GM23338 (cell line): ENCODE results near the gene PRCC. TPM values are rescaled to one million over a fixed set of nuclear protein-coding genes. Genes with fewer than 3 reads are reported as not detected.

ENCODE experiments used
- ATAC-seq: fragments of 200-7000 bp; cut with Tn5 transposase; 3 replicates; pipeline ENCODE4 v1.9.1; 2020
- DNase-seq: peaks from one replicate; pipeline ENCODE4 v3.0.0-alpha.2; 2015; ENCODE audit warnings: low spot score
- H2AFZ ChIP-seq: fragments of 200-600 bp; sonication (generic); 2 replicates; pipeline ENCODE4 v1.8.0; 2016; ENCODE audit warnings: antibody characterized with exemption, mild to moderate bottlenecking, moderate library complexity
- H3F3A ChIP-seq: fragments of 200-600 bp; sonication (generic); replicated peaks from 2 replicates; pipeline ENCODE4 v1.8.0; 2017; ENCODE audit warnings: antibody characterized with exemption, mixed run types, low read depth
- H3K27ac ChIP-seq: fragments of 200-600 bp; sonication (generic); 2 replicates; pipeline ENCODE4 v1.6.1; 2016; ENCODE audit warnings: low read depth
- H3K27me3 ChIP-seq: fragments of 200-600 bp; sonication (generic); 2 replicates; pipeline ENCODE4 v1.8.0; 2016; ENCODE audit warnings: mild to moderate bottlenecking, mixed run types, moderate library complexity; ENCODE audit not compliant: insufficient read depth
- H3K36me3 ChIP-seq: fragments of 200-600 bp; sonication (generic); 2 replicates; pipeline ENCODE4 v1.8.0; 2016; ENCODE audit warnings: mild to moderate bottlenecking; ENCODE audit not compliant: insufficient read depth
- H3K4me1 ChIP-seq: fragments of 200-600 bp; sonication (generic); 2 replicates; pipeline ENCODE4 v1.8.0; 2016; ENCODE audit warnings: mild to moderate bottlenecking, moderate library complexity; ENCODE audit not compliant: insufficient read depth
- H3K4me2 ChIP-seq: fragments of 200-600 bp; sonication (generic); 2 replicates; pipeline ENCODE4 v1.7.1; 2017; ENCODE audit warnings: mixed run types
- H3K4me3 ChIP-seq: fragments of 200-600 bp; sonication (generic); 2 replicates; pipeline ENCODE4 v1.6.1; 2016; ENCODE audit warnings: mixed run types
- H3K79me2 ChIP-seq: fragments of 200-600 bp; sonication (generic); replicated peaks from 2 replicates; pipeline ENCODE4 v1.8.0; 2017; ENCODE audit warnings: mild to moderate bottlenecking; ENCODE audit not compliant: insufficient read depth
- H3K9me2 ChIP-seq: fragments of 200-600 bp; sonication (generic); 2 replicates; pipeline ENCODE4 v1.8.0; 2017; ENCODE audit not compliant: insufficient read depth
- H4K20me1 ChIP-seq: fragments of 200-600 bp; sonication (generic); replicated peaks from 2 replicates; pipeline ENCODE4 v1.8.0; 2017; ENCODE audit warnings: mild to moderate bottlenecking; ENCODE audit not compliant: insufficient read depth
- H3K27ac Mint-ChIP-seq: 2 replicates; pipeline ENCODE4 v1.8.0; 2020; ENCODE audit warnings: inconsistent platforms, mild to moderate bottlenecking, moderate library complexity, mixed read lengths
- H3K27me3 Mint-ChIP-seq: 3 replicates; pipeline ENCODE4 v1.8.0; 2022; ENCODE audit warnings: low read depth, mild to moderate bottlenecking, moderate library complexity, mixed read lengths, inconsistent platforms; ENCODE audit not compliant: insufficient read depth, poor library complexity
- H3K36me3 Mint-ChIP-seq: 3 replicates; pipeline ENCODE4 v1.8.0; 2021; ENCODE audit warnings: low read depth, mild to moderate bottlenecking, inconsistent platforms, moderate library complexity, mixed read lengths
- H3K4me1 Mint-ChIP-seq: 3 replicates; pipeline ENCODE4 v1.8.0; 2020; ENCODE audit warnings: mild to moderate bottlenecking, inconsistent platforms, mixed read lengths
- H3K4me3 Mint-ChIP-seq: 3 replicates; pipeline ENCODE4 v1.8.0; 2021; ENCODE audit warnings: moderate library complexity, mild to moderate bottlenecking, inconsistent platforms, mixed read lengths
- H3K9me3 Mint-ChIP-seq: 3 replicates; pipeline ENCODE4 v1.8.0; 2020; ENCODE audit warnings: moderate library complexity, mild to moderate bottlenecking, inconsistent platforms, mixed read lengths
- CREB1 ChIP-seq: fragments of 250-450 bp; sonication (Bioruptor Pico); IDR thresholded peaks from 2 replicates; pipeline ENCODE4 v1.5.0; 2020; ENCODE audit warnings: low read depth, mild to moderate bottlenecking, moderate library complexity
- CTCF ChIP-seq, 2 experiments: fragments of 200-600 bp in 1 of 2; sonication (generic) in 1 of 2; conservative IDR thresholded peaks; 2 replicates each; pipeline versions ENCODE4 v1.5.1 to v1.6.1; 2016 to 2017; ENCODE audit warnings: antibody characterized with exemption in 2 of 2, low read depth in 2 of 2, mild to moderate bottlenecking in 2 of 2, moderate library complexity in 1 of 2
- ETS1 ChIP-seq: IDR thresholded peaks from 2 replicates; pipeline ENCODE4 v1.6.1; 2016; ENCODE audit warnings: antibody characterized with exemption
- EZH2phosphoT487 ChIP-seq: fragments of 200-600 bp; sonication (generic); IDR thresholded peaks from one replicate; pipeline ENCODE4 v1.8.1; 2018; ENCODE audit warnings: antibody characterized with exemption; ENCODE audit not compliant: unreplicated experiment
- JUNB ChIP-seq: IDR thresholded peaks from one replicate; pipeline ENCODE4 v1.6.1; 2016; ENCODE audit warnings: antibody characterized with exemption; ENCODE audit not compliant: unreplicated experiment
- NANOG ChIP-seq: IDR thresholded peaks from 2 replicates; pipeline ENCODE4 v1.6.1; 2016; ENCODE audit warnings: antibody characterized with exemption, borderline replicate concordance
- POLR2AphosphoS5 ChIP-seq: IDR thresholded peaks from 2 replicates; pipeline ENCODE4 v1.6.1; 2016; ENCODE audit warnings: antibody characterized with exemption, low read depth
- REST ChIP-seq: IDR thresholded peaks from one replicate; pipeline ENCODE4 v1.6.1; 2018; ENCODE audit warnings: antibody characterized with exemption; ENCODE audit not compliant: unreplicated experiment
- ZNF114 ChIP-seq: fragments of 250-450 bp; sonication (Bioruptor Pico); IDR thresholded peaks from 2 replicates; pipeline ENCODE4 v1.5.0; 2020; ENCODE audit warnings: mild to moderate bottlenecking, moderate library complexity
- ZNF331 ChIP-seq: fragments of 250-450 bp; sonication (Bioruptor Pico); IDR thresholded peaks from 2 replicates; pipeline ENCODE4 v1.5.0; 2020; ENCODE audit warnings: low read depth, mild to moderate bottlenecking, moderate library complexity
- polyA plus RNA-seq: library from polyadenylated mRNA; unstranded; fragments of >200 nt; fragmentation: Nextera tagmentation; extraction: Ambion mirVana; gene quantifications from 2 replicates; pipeline ENCODE4 v1.2.1, GENCODE V29; 2016
- total RNA-seq: library from RNA; depleted of rRNA; stranded (reverse); fragments of >200 nt; shearing (Covaris generic); gene quantifications from 2 replicates; pipeline ENCODE4 v1.2.3, GENCODE V29; 2014

PRCC gene
- total and polyA plus RNA-seq, 2 experiments from 2014 or later = 66.2 to 72.9 TPM

- Histone ChIP-seq H3K4me1 (peaks cover 13% of the 10 kb centered on the region; the same call in 1 of the 2 replicates), H3F3A (no peaks in the 10 kb centered on the region), H3K79me2 (no peaks in the 10 kb centered on the region), H3K36me3 (no peaks in the 10 kb centered on the region), H2AFZ (no peak overlapping the region), H4K20me1 (no peaks in the 10 kb centered on the region; the same call in 1 of the 2 replicates), H3K9me2 (no peaks in the 10 kb centered on the region), H3K4me3 (no peak overlapping the region), H3K4me2 (no peak overlapping the region), H3K27me3 (peaks cover 82% of the 10 kb centered on the region), H3K27ac (no peak overlapping the region)
- Mint-ChIP-seq H3K4me3 (no peak overlapping the region), H3K27ac (no peak overlapping the region), H3K27me3 (peaks cover 71% of the 10 kb centered on the region), H3K4me1 (peaks cover 19% of the 10 kb centered on the region), H3K36me3 (no peaks in the 10 kb centered on the region), H3K9me3 (no peaks in the 10 kb centered on the region)
- no peak for ATAC-seq
- TF ChIP-seq JUNB = no peak
- TF ChIP-seq ZNF114 (CRISPR knock-in tag) = no peak
- no peak for TF ChIP-seq POLR2AphosphoS5
- no peak for TF ChIP-seq CTCF (conservative IDR thresholded peaks at IDR 0.05; ENCODE audit: low read depth in 2 of 2)
- TF ChIP-seq EZH2phosphoT487 = no peak
- TF ChIP-seq NANOG = no peak
- TF ChIP-seq REST = no peak
- TF ChIP-seq CREB1 = no peak
- no peak for TF ChIP-seq ZNF331 (CRISPR knock-in tag)
- no peak for TF ChIP-seq ETS1
- DNase-seq = no peak
Measured at GRCh38 chr1:156842618-156843300, 75.4 kb downstream of the PRCC start.
